ENCODE results near the gene MLEC. TPM values are rescaled to one million over a fixed set of nuclear protein-coding genes. Genes with fewer than 3 reads are reported as not detected.

The MLEC gene
- total and polyA plus RNA-seq, 2 of the 13 experiments (the other 11 are each of a cell fraction or from before 2014, with no cell fraction given), result 49.8 to 156 TPM

DNA sequence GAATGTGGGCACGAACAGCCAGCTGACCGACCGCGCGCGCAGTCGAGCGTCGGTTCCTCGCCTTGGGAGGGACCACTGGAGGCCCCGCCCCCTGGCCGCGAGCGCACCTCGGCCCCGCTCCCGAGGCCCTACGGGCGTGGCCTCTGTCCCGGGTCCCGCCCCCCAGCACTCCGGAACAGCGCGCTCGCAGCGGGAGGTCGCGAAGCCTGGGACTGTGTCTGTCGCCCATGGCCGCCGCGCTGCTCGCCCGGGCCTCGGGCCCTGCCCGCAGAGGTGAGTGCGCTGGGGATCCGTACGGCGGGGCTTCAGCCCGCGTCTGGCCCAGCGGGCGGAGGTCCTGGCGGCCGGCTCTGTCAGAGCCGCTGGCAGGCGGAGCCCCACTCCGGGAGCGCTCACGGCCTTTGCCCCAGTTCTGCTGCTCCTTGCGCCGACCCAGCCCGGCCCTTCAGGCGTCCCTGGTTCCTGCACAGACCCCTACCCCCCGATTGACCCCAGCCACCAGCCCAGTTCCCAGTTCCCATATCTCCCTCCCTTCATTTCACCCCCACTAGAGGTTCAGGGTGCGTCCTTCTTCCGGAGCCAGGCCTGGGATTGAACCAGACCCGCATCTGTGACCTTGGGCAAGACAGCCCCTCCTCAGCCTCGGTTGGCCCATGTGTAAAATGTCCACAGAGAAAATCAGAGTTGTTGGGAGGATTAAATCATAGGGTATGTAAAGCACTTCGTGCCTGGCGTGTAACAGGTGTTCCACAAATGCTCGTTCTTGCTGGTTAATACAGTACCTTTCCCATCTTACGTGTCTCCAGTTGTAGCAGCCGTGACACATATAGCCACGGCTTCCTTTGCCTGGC lies 38.9 kb downstream of the MLEC start, which contains the start of gene ACADS (continued):
- TF ChIP-seq, protein P1, sequence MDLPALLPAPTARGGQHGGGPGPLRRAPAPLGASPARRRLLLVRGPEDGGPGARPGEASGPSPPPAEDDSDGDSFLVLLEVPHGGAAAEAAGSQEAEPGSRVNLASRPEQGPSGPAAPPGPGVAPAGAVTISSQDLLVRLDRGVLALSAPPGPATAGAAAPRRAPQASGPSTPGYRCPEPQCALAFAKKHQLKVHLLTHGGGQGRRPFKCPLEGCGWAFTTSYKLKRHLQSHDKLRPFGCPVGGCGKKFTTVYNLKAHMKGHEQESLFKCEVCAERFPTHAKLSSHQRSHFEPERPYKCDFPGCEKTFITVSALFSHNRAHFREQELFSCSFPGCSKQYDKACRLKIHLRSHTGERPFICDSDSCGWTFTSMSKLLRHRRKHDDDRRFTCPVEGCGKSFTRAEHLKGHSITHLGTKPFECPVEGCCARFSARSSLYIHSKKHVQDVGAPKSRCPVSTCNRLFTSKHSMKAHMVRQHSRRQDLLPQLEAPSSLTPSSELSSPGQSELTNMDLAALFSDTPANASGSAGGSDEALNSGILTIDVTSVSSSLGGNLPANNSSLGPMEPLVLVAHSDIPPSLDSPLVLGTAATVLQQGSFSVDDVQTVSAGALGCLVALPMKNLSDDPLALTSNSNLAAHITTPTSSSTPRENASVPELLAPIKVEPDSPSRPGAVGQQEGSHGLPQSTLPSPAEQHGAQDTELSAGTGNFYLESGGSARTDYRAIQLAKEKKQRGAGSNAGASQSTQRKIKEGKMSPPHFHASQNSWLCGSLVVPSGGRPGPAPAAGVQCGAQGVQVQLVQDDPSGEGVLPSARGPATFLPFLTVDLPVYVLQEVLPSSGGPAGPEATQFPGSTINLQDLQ (CRISPR knock-in tag; IDR thresholded peaks at IDR 0.05), result no peak
- TF ChIP-seq, protein P2, sequence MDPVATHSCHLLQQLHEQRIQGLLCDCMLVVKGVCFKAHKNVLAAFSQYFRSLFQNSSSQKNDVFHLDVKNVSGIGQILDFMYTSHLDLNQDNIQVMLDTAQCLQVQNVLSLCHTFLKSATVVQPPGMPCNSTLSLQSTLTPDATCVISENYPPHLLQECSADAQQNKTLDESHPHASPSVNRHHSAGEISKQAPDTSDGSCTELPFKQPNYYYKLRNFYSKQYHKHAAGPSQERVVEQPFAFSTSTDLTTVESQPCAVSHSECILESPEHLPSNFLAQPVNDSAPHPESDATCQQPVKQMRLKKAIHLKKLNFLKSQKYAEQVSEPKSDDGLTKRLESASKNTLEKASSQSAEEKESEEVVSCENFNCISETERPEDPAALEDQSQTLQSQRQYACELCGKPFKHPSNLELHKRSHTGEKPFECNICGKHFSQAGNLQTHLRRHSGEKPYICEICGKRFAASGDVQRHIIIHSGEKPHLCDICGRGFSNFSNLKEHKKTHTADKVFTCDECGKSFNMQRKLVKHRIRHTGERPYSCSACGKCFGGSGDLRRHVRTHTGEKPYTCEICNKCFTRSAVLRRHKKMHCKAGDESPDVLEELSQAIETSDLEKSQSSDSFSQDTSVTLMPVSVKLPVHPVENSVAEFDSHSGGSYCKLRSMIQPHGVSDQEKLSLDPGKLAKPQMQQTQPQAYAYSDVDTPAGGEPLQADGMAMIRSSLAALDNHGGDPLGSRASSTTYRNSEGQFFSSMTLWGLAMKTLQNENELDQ (CRISPR knock-in tag; IDR thresholded peaks at IDR 0.05; ENCODE audit: borderline replicate concordance), result no peak
- no peak for TF ChIP-seq NAIF1 (CRISPR knock-in tag; IDR thresholded peaks at IDR 0.05; ENCODE audit: borderline replicate concordance)
- TF ChIP-seq, protein P3, sequence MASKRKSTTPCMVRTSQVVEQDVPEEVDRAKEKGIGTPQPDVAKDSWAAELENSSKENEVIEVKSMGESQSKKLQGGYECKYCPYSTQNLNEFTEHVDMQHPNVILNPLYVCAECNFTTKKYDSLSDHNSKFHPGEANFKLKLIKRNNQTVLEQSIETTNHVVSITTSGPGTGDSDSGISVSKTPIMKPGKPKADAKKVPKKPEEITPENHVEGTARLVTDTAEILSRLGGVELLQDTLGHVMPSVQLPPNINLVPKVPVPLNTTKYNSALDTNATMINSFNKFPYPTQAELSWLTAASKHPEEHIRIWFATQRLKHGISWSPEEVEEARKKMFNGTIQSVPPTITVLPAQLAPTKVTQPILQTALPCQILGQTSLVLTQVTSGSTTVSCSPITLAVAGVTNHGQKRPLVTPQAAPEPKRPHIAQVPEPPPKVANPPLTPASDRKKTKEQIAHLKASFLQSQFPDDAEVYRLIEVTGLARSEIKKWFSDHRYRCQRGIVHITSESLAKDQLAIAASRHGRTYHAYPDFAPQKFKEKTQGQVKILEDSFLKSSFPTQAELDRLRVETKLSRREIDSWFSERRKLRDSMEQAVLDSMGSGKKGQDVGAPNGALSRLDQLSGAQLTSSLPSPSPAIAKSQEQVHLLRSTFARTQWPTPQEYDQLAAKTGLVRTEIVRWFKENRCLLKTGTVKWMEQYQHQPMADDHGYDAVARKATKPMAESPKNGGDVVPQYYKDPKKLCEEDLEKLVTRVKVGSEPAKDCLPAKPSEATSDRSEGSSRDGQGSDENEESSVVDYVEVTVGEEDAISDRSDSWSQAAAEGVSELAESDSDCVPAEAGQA (IDR thresholded peaks at IDR 0.05; ENCODE audit: low read depth), result no peak
- TF ChIP-seq, protein P3 (CRISPR knock-in tag; IDR thresholded peaks at IDR 0.05; ENCODE audit: borderline replicate concordance), result no peak
- no peak for TF ChIP-seq PHB2 (IDR thresholded peaks at IDR 0.05; ENCODE audit: partially characterized antibody)
- peak; percentile 93 for TF ChIP-seq SP4 (CRISPR knock-in tag; IDR thresholded peaks at IDR 0.05)
- TF ChIP-seq CC2D1A (CRISPR knock-in tag; IDR thresholded peaks at IDR 0.05), result no peak
- peak; percentile 38; the same call in 1 of the 2 replicates for TF ChIP-seq ZNF605 (CRISPR knock-in tag; IDR thresholded peaks at IDR 0.05)
- TF ChIP-seq SMC3 (IDR thresholded peaks at IDR 0.05; ENCODE audit: low read length), result no peak
- TF ChIP-seq SRF (IDR thresholded peaks at IDR 0.05; ENCODE audit: low read depth, low read length), result no peak
- no peak for TF ChIP-seq ZFAT (CRISPR knock-in tag; conservative IDR thresholded peaks at IDR 0.05)
- TF ChIP-seq, protein P4, sequence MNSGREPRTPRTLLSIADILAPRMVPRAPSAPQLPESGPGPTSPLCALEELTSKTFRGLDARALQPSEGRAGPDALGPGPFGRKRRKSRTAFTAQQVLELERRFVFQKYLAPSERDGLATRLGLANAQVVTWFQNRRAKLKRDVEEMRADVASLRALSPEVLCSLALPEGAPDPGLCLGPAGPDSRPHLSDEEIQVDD (CRISPR knock-in tag; IDR thresholded peaks at IDR 0.05; ENCODE audit: borderline replicate concordance), result no peak
- no peak for TF ChIP-seq ZNF530 (CRISPR knock-in tag; IDR thresholded peaks at IDR 0.05; ENCODE audit: low read depth)
- peak; percentile 48 for TF ChIP-seq XRCC5 (optimal IDR thresholded peaks at IDR 0.05; ENCODE audit: low read length)
- TF ChIP-seq, protein P5, sequence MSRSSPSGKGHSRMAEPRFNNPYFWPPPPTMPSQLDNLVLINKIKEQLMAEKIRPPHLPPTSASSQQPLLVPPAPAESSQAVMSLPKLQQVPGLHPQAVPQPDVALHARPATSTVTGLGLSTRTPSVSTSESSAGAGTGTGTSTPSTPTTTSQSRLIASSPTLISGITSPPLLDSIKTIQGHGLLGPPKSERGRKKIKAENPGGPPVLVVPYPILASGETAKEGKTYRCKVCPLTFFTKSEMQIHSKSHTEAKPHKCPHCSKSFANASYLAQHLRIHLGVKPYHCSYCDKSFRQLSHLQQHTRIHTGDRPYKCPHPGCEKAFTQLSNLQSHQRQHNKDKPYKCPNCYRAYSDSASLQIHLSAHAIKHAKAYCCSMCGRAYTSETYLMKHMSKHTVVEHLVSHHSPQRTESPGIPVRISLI (CRISPR knock-in tag; IDR thresholded peaks at IDR 0.05; ENCODE audit: borderline replicate concordance), result no peak
